IMR-90 (cell line): ENCODE data around the gene STK10. TPM values are rescaled to one million over a fixed set of nuclear protein-coding genes. Genes with fewer than 3 reads are reported as not detected.

Experiments
- ATAC-seq: fragments of 200-7000 bp; cut with Tn5 transposase; 2 replicates; pipeline ENCODE4 v1.9.1; 2020; ENCODE audit warnings: low read depth, mild to moderate bottlenecking, moderate library complexity
- BruUV-seq: library from RNA; stranded (reverse); fragments of 400-500 nt; replicated peaks from 2 replicates; lab custom pipeline; 2021; lab: Mats Ljungman, UMichigan
- CTCF ChIA-PET: fragments of 300-600 bp; formaldehyde crosslinking; extraction: SDS; loops from one replicate; lab custom pipeline; 2021; ENCODE audit warnings: antibody characterized with exemption; lab: Yijun Ruan, JAX
- POLR2A ChIA-PET: fragments of 300-600 bp; sonication (Branson Sonifier 250); formaldehyde crosslinking; loops from one replicate; lab custom pipeline; 2022; ENCODE audit warnings: antibody characterized with exemption; ENCODE audit not compliant: unreplicated experiment; lab: Charles Lee
- DNase-seq: peaks from one replicate; pipeline ENCODE4 v3.0.0; 2013
- H2AFZ ChIP-seq: replicated peaks from 2 replicates; pipeline ENCODE3; 2013; ENCODE audit warnings: low read length, mild to moderate bottlenecking; ENCODE audit not compliant: poor library complexity
- H2AK5ac ChIP-seq: 2 replicates; pipeline ENCODE4 v1.6.1; 2013; ENCODE audit warnings: low read depth, low read length, inconsistent platforms
- H2AK9ac ChIP-seq: replicated peaks from 2 replicates; pipeline ENCODE3; 2013; ENCODE audit warnings: mild to moderate bottlenecking, low read depth, low read length, moderate library complexity; ENCODE audit not compliant: poor library complexity
- H2BK120ac ChIP-seq: 2 replicates; pipeline ENCODE4 v1.6.1; 2013; ENCODE audit warnings: low read depth, low read length, inconsistent platforms
- H2BK15ac ChIP-seq: 3 replicates; pipeline ENCODE4 v1.6.1; 2013; ENCODE audit warnings: low read depth, low read length, inconsistent platforms
- H2BK20ac ChIP-seq: 2 replicates; pipeline ENCODE4 v1.6.1; 2013; ENCODE audit warnings: low read depth, mild to moderate bottlenecking, inconsistent platforms, low read length, moderate library complexity
- H2BK5ac ChIP-seq: 2 replicates; pipeline ENCODE4 v1.6.1; 2013; ENCODE audit warnings: mild to moderate bottlenecking, low read depth, low read length, inconsistent platforms; ENCODE audit not compliant: poor library complexity, severe bottlenecking
- H3K14ac ChIP-seq: replicated peaks from 2 replicates; pipeline ENCODE4 v1.6.1; 2013; ENCODE audit warnings: low read depth, low read length, inconsistent platforms
- H3K18ac ChIP-seq: 2 replicates; pipeline ENCODE4 v1.6.1; 2013; ENCODE audit warnings: low read depth, low read length, control low read depth
- H3K23ac ChIP-seq: 2 replicates; pipeline ENCODE4 v1.6.1; 2013; ENCODE audit warnings: low read depth, low read length, inconsistent platforms
- H3K27ac ChIP-seq: 2 replicates; pipeline ENCODE4 v1.5.1; 2013; ENCODE audit warnings: mild to moderate bottlenecking, control low read depth, low read length; ENCODE audit not compliant: insufficient read depth
- H3K27me3 ChIP-seq: 2 replicates; pipeline ENCODE4 v1.6.1; 2013; ENCODE audit warnings: low read length; ENCODE audit not compliant: control insufficient read depth, insufficient read depth
- H3K36me3 ChIP-seq: 2 replicates; pipeline ENCODE4 v1.6.1; 2013; ENCODE audit warnings: low read length, mixed read lengths; ENCODE audit not compliant: control insufficient read depth, insufficient read depth
- H3K4ac ChIP-seq: 2 replicates; pipeline ENCODE4 v1.6.1; 2013; ENCODE audit warnings: low read depth, low read length, inconsistent platforms
- H3K4me1 ChIP-seq: 2 replicates; pipeline ENCODE4 v1.6.1; 2013; ENCODE audit warnings: low read length, mixed read lengths; ENCODE audit not compliant: control insufficient read depth, insufficient read depth
- H3K4me2 ChIP-seq: 2 replicates; pipeline ENCODE4 v1.6.1; 2013; ENCODE audit warnings: low read depth, mild to moderate bottlenecking, control low read depth, low read length, moderate library complexity
- H3K4me3 ChIP-seq: 2 replicates; pipeline ENCODE4 v1.5.1; 2013; ENCODE audit warnings: low read depth, mild to moderate bottlenecking, control low read depth, low read length, moderate library complexity; ENCODE audit not compliant: insufficient read depth
- H3K56ac ChIP-seq: 2 replicates; pipeline ENCODE4 v1.6.1; 2013; ENCODE audit warnings: low read length, inconsistent platforms; ENCODE audit not compliant: insufficient read depth; ENCODE audit errors: extremely low read depth
- H3K79me1 ChIP-seq, 2 experiments: 2 replicates each; pipeline ENCODE4 v1.6.1; 2013; ENCODE audit warnings: low read length in 2 of 2, inconsistent platforms in 1 of 2, low read depth in 1 of 2
- H3K9ac ChIP-seq: 2 replicates; pipeline ENCODE4 v1.6.1; 2013; ENCODE audit warnings: low read depth, low read length, control low read depth
- H3K9me1 ChIP-seq: 2 replicates; pipeline ENCODE4 v1.6.1; 2013; ENCODE audit warnings: low read length, inconsistent platforms; ENCODE audit not compliant: insufficient read depth
- H3K9me3 ChIP-seq: 2 replicates; pipeline ENCODE4 v1.6.1; 2013; ENCODE audit warnings: low read length; ENCODE audit not compliant: control insufficient read depth, insufficient read depth
- H4K20me1 ChIP-seq: 2 replicates; pipeline ENCODE4 v1.6.1; 2013; ENCODE audit warnings: low read length, inconsistent platforms; ENCODE audit not compliant: insufficient read depth
- H4K5ac ChIP-seq: 2 replicates; pipeline ENCODE4 v1.6.1; 2013; ENCODE audit warnings: mild to moderate bottlenecking, low read depth, low read length, control low read depth
- H4K8ac ChIP-seq, 2 experiments: 2 replicates each; pipeline ENCODE4 v1.6.1; 2013; ENCODE audit warnings: low read depth in 2 of 2, low read length in 2 of 2, control low read depth in 1 of 2, inconsistent platforms in 1 of 2
- H4K91ac ChIP-seq: 2 replicates; pipeline ENCODE4 v1.6.1; 2013; ENCODE audit warnings: low read depth, low read length, inconsistent platforms; ENCODE audit not compliant: insufficient read depth
- BHLHE40 ChIP-seq: fragments of 150-350 bp; IDR thresholded peaks from 2 replicates; pipeline ENCODE4 v1.6.1; 2016; ENCODE audit warnings: mild to moderate bottlenecking, low read depth, low read length
- CHD1 ChIP-seq: IDR thresholded peaks from 2 replicates; pipeline ENCODE4 v1.6.1; 2012; ENCODE audit warnings: low read depth, low read length, improper control_type of control experiment
- CTCF ChIP-seq: conservative IDR thresholded peaks from 2 replicates; pipeline ENCODE4 v1.5.1; 2012; ENCODE audit warnings: mild to moderate bottlenecking, low read depth, low read length, improper control_type of control experiment
- ELK1 ChIP-seq: fragments of 150-350 bp; IDR thresholded peaks from 2 replicates; pipeline ENCODE4 v1.6.1; 2016; ENCODE audit warnings: low read depth, mild to moderate bottlenecking, low read length, moderate library complexity, borderline replicate concordance
- FOS ChIP-seq: fragments of 150-350 bp; IDR thresholded peaks from 2 replicates; pipeline ENCODE4 v1.6.1; 2016; ENCODE audit warnings: low read depth, low read length
- MAFK ChIP-seq: IDR thresholded peaks from 2 replicates; pipeline ENCODE4 v1.6.1; 2012; ENCODE audit warnings: low read depth, low read length, improper control_type of control experiment
- MAZ ChIP-seq: IDR thresholded peaks from 2 replicates; pipeline ENCODE4 v1.6.1; 2012; ENCODE audit warnings: low read depth, mild to moderate bottlenecking, low read length, improper control_type of control experiment, moderate library complexity, borderline replicate concordance
- MXI1 ChIP-seq: IDR thresholded peaks from 2 replicates; pipeline ENCODE4 v1.6.1; 2012; ENCODE audit warnings: low read depth, mild to moderate bottlenecking, low read length, moderate library complexity, borderline replicate concordance
- POLR2A ChIP-seq: IDR thresholded peaks from 2 replicates; pipeline ENCODE4 v1.6.1; 2012; ENCODE audit warnings: mild to moderate bottlenecking, low read depth, low read length
- RCOR1 ChIP-seq: IDR thresholded peaks from 2 replicates; pipeline ENCODE4 v1.6.1; 2012; ENCODE audit warnings: mild to moderate bottlenecking, low read length, improper control_type of control experiment; ENCODE audit not compliant: insufficient replicate concordance
- RFX5 ChIP-seq: IDR thresholded peaks from 2 replicates; pipeline ENCODE4 v1.8.0; 2012; ENCODE audit warnings: low read depth, mild to moderate bottlenecking, low read length, moderate library complexity
- SMC3 ChIP-seq: fragments of 150-350 bp; IDR thresholded peaks from 2 replicates; pipeline ENCODE4 v1.6.1; 2016; ENCODE audit warnings: low read depth, mild to moderate bottlenecking, antibody characterized with exemption, low read length, moderate library complexity
- whole genome bisulfite sequencing, 2 experiments: methylation state at CpG; one replicate each; pipeline versions ENCODE4 v1.1.5 to v1.1.7; 2013; ENCODE audit warnings: missing lambda C conversion rate in 2 of 2; ENCODE audit not compliant: insufficient read length in 1 of 2; ENCODE audit errors: extremely low coverage in 2 of 2; 5-methylcytosine and 5-hydroxymethylcytosine counted together
- dilution Hi-C: fragments of 300-500 bp; cut with HindIII; formaldehyde crosslinking; loops from one replicate; pipeline ENCODE4 v1.14.3; 2018; ENCODE audit warnings: low sequenced_read_pairs; ENCODE audit not compliant: unreplicated experiment
- in situ Hi-C: fragments of 300-500 bp; cut with MboI; formaldehyde crosslinking; loops from 3 replicates; pipeline ENCODE4 v1.14.3; 2019; ENCODE audit warnings: low sequenced_read_pairs, inconsistent platforms, mixed read lengths
- intact Hi-C: fragments of 100-400 bp; cut with micrococcal nuclease; formaldehyde crosslinking; loops from 2 replicates; pipeline ENCODE4 v1.10.0; 2022
- polyA plus RNA-seq, 3 experiments: library from polyadenylated mRNA; depleted of rRNA; stranded (reverse); fragments of >200 nt; gene quantifications; 2 replicates each; pipeline ENCODE4 v1.2.3, GENCODE V29; 2012; ENCODE audit warnings: low replicate concordance in 1 of 3
- total RNA-seq: library from RNA; depleted of rRNA; stranded (reverse); fragments of >200 nt; gene quantifications from 2 replicates; pipeline ENCODE4 v1.2.3, GENCODE V29; 2012

The STK10 gene
- total and polyA plus RNA-seq, 2 of the 4 experiments (the other 2 are of a cell fraction), result 15.4 to 18.5 TPM

GRCh38 chr5:172183881-172184280 is 4.1 kb downstream of the STK10 start:
- CTCF ChIA-PET, result interaction anchor here (1.0 kb wide), 1 partner anchor 80 kb away, joined by 3 read pairs; no protein-coding TSS in a partner anchor
- no peak overlapping the region for H2AFZ ChIP-seq
- peaks cover 2% of the 10 kb centered on the region for H3K36me3 ChIP-seq
- no peaks in the 10 kb centered on the region for H3K9me3 ChIP-seq
- H3K4ac ChIP-seq, result no peak overlapping the region
- H4K5ac ChIP-seq, result no peak overlapping the region
- no peak overlapping the region for H3K9ac ChIP-seq
- dilution Hi-C loops (no loop called here), in situ Hi-C loops (loop anchor here (25.0 kb wide), 1 partner anchor 772 kb away; the partner anchor contains the start of gene FGF18), intact Hi-C loops (no loop called here)
- H3K56ac ChIP-seq, result no peak overlapping the region
- H2AK9ac ChIP-seq, result no peak overlapping the region
- H3K14ac ChIP-seq, result no peak overlapping the region
- no peak overlapping the region for H4K91ac ChIP-seq
- no peak overlapping the region for H3K4me3 ChIP-seq
- ATAC-seq (no peak), DNase-seq (no peak)
- H3K4me1 ChIP-seq, result peaks cover 12% of the 10 kb centered on the region
- H3K27ac ChIP-seq, result no peak overlapping the region
- no TSS peak for BruUV-seq
- H3K9me1 ChIP-seq, result peaks cover 17% of the 10 kb centered on the region
- H2AK5ac ChIP-seq, result no peak overlapping the region
- no peak overlapping the region for H2BK15ac ChIP-seq
- TF ChIP-seq CTCF (no peak), CHD1 (no peak), SMC3 (no peak), MAZ (no peak), RCOR1 (no peak), MAFK (no peak), RFX5 (no peak), MXI1 (no peak), ELK1 (no peak), FOS (no peak), BHLHE40 (no peak), POLR2A (no peak)
- no peak overlapping the region for H2BK5ac ChIP-seq
- no peaks in the 10 kb centered on the region for H3K27me3 ChIP-seq
- peaks cover 17% of the 10 kb centered on the region for H4K20me1 ChIP-seq
- H3K4me2 ChIP-seq, result no peak overlapping the region
- no peak overlapping the region for H3K18ac ChIP-seq
- peaks cover 25 to 68% of the 10 kb centered on the region in 2 experiments for H3K79me1 ChIP-seq
- no peak overlapping the region for H2BK20ac ChIP-seq
- WGBS, 2 experiments, result no CpG with 5 or more reads among the region's 4 CpGs
- H4K8ac ChIP-seq, result no peak overlapping the region
- H3K23ac ChIP-seq, result no peak overlapping the region
- POLR2A ChIA-PET, result interaction anchor here (0.6 kb wide), 1 partner anchor 10 kb away, joined by 3 read pairs; no protein-coding TSS in a partner anchor
- no peak overlapping the region for H2BK120ac ChIP-seq
